Mucosa of stomach (tissue), 1 donor: ENCODE measurements around the gene NPR2.

Experiments used
- H3K27me3 ChIP-seq: one replicate; pipeline ENCODE4 v1.7.0; 2013; ENCODE audit warnings: mild to moderate bottlenecking, low read length; ENCODE audit not compliant: control insufficient read depth, insufficient read depth
- H3K36me3 ChIP-seq: one replicate; pipeline ENCODE4 v1.7.0; 2013; ENCODE audit warnings: low read length; ENCODE audit not compliant: control insufficient read depth, insufficient read depth
- H3K4me1 ChIP-seq: one replicate; pipeline ENCODE4 v1.7.0; 2013; ENCODE audit warnings: mild to moderate bottlenecking, low read length; ENCODE audit not compliant: control insufficient read depth, insufficient read depth
- H3K4me3 ChIP-seq: one replicate; pipeline ENCODE4 v1.7.0; 2013; ENCODE audit warnings: low read length
- H3K9ac ChIP-seq: one replicate; pipeline ENCODE4 v1.7.0; 2013; ENCODE audit warnings: mild to moderate bottlenecking, low read length, moderate library complexity
- H3K9me3 ChIP-seq: one replicate; pipeline ENCODE4 v1.7.0; 2013; ENCODE audit warnings: mild to moderate bottlenecking, low read length, moderate library complexity; ENCODE audit not compliant: control insufficient read depth
- donor health status: Pancreatic carcinoma.

Gene NPR2

GRCh38 chr9:35754264-35754663 lies 37.1 kb upstream of the NPR2 start, which contains the start of gene MSMP:
MSMP (minus strand) TSS chr9:35754276; CDS start chr9:35754129, 147 bp downstream.
- no peaks in the 10 kb centered on the region for H3K9me3 ChIP-seq
- peaks cover 20% of the 10 kb centered on the region for H3K4me1 ChIP-seq
- H3K36me3 ChIP-seq: peaks cover 26% of the 10 kb centered on the region
- H3K9ac ChIP-seq: no peak within 1 kb of the TSS
- no peak within 1 kb of the TSS for H3K4me3 ChIP-seq
- H3K27me3 ChIP-seq: no peaks in the 10 kb centered on the region

- Histone ChIP-seq H3K4me1 (peaks cover 16% of the 10 kb centered on the region), H3K4me3 (no peak overlapping the region), H3K36me3 (peaks cover 26% of the 10 kb centered on the region), H3K27me3 (no peaks in the 10 kb centered on the region), H3K9ac (no peak overlapping the region), H3K9me3 (no peaks in the 10 kb centered on the region)
Observed at GRCh38 chr9:35755071-35755470, 36.3 kb upstream of the NPR2 start.

DNA sequence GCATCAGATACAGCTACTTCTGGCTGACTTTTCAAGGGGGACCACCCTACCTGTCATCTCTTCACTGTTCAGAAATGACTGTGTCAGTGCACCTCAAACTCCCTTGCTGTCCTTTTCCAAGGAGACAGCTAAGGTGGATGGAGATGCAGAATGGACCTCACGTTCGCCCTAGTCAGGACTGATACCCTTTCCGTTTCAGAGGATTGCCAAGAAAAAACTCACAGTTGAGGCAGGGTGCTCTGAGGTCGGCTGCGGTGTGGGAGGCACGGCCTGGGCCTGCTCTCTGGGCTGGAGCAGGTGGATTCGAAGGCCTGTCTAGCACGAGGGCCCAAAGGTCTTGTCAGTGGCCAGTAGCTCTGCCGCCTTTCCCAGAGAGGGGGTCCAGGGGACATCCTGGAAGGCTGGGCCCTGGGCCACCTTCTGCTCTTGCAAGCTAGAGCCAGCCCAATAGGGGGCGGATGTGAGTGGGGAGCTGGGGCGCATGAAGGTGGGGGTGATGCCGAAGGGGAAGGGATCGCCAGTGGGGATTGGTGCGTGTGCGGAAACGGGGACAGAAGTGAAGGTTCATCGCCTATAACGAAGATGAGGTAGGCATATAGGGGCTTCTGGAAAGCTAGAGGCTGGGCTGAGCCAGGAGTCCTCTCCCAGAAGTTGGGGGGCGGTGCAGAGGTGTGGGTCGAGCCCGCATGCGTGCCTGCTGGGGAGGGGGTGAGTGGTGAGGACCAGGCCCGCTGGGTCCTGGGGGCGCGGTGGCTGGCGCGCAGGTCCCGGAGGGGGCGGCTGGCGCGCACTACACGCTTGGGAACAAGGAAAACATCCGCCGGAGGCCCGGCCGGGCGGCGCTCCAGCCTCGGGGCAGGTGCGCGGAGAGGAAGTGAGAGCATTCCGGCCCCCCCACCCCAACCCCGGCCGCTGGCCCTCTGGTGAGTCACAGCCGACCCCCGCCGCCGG lies 34.8 kb upstream of the NPR2 start:
- H3K9me3 ChIP-seq: no peaks in the 10 kb centered on the region
- H3K27me3 ChIP-seq: no peaks in the 10 kb centered on the region
- peak overlapping the region; percentile 98 for H3K9ac ChIP-seq
- H3K4me3 ChIP-seq: peak overlapping the region; percentile 67
- peaks cover 15% of the 10 kb centered on the region for H3K4me1 ChIP-seq
- peaks cover 12% of the 10 kb centered on the region for H3K36me3 ChIP-seq

GRCh38 chr9:35757226-35757891 lies 34.0 kb upstream of the NPR2 start:
- Histone ChIP-seq H3K4me3 (peak overlapping the region; percentile 67), H3K9ac (peak overlapping the region; percentile 98), H3K27me3 (no peaks in the 10 kb centered on the region), H3K9me3 (no peaks in the 10 kb centered on the region), H3K4me1 (peaks cover 15% of the 10 kb centered on the region), H3K36me3 (peaks cover 10% of the 10 kb centered on the region)

DNA sequence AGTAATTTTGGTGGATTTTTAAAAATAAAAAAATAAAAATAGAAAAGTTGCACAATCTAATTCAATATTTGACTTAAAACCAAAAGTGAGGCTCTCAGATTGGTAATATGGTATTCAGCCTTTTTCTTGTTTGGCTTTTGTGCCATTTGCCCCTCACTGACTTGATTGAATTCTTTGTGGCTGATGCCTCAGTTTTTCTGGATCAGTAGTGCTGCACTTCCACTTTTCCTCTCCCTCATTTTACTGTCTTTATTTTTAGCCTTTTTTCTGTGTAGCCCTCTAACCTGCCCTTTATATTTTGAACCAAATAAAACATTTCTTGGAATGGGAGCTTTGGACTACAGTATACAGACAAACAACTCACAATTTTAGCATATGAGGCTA lies 33.5 kb upstream of the NPR2 start:
- no peaks in the 10 kb centered on the region for H3K27me3 ChIP-seq
- H3K9ac ChIP-seq: peak overlapping the region; percentile 98
- no peaks in the 10 kb centered on the region for H3K9me3 ChIP-seq
- peaks cover 19% of the 10 kb centered on the region for H3K4me1 ChIP-seq
- H3K4me3 ChIP-seq: peak overlapping the region; percentile 67
- peaks cover 6% of the 10 kb centered on the region for H3K36me3 ChIP-seq

- H3K4me1 ChIP-seq: peaks cover 25% of the 10 kb centered on the region
- no peaks in the 10 kb centered on the region for H3K27me3 ChIP-seq
- no peak overlapping the region for H3K9ac ChIP-seq
- no peak overlapping the region for H3K4me3 ChIP-seq
- H3K36me3 ChIP-seq: no peaks in the 10 kb centered on the region
- no peaks in the 10 kb centered on the region for H3K9me3 ChIP-seq
Observed at GRCh38 chr9:35758475-35759050, 32.8 kb upstream of the NPR2 start.

- Histone ChIP-seq H3K4me3 (no peak overlapping the region), H3K9me3 (no peaks in the 10 kb centered on the region), H3K4me1 (peaks cover 26% of the 10 kb centered on the region), H3K9ac (no peak overlapping the region), H3K27me3 (no peaks in the 10 kb centered on the region), H3K36me3 (no peaks in the 10 kb centered on the region)
Observed at GRCh38 chr9:35759795-35760194, 31.6 kb upstream of the NPR2 start.

DNA sequence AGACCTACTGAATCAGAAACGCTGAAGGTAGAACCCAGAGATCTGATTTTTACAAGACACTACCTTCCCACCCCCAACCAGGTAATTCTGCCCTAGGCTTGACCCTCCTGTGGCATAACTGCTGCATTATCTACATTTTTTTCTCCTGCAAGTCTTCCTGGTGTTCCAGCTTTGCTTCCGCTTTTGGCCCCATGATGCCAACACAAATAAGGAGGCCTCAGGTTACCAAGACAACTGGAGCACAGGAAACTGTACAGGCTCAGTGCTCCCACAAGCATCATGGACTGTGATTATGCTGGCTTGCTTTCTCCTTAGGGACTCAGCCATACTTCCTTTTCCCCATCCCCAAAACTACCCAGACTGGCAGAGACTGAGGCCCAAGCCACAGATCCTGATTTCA lies 30.7 kb upstream of the NPR2 start:
- Histone ChIP-seq H3K27me3 (no peaks in the 10 kb centered on the region), H3K9ac (peak overlapping the region; percentile 19), H3K9me3 (no peaks in the 10 kb centered on the region), H3K4me3 (no peak overlapping the region), H3K4me1 (peaks cover 26% of the 10 kb centered on the region), H3K36me3 (no peaks in the 10 kb centered on the region)

DNA sequence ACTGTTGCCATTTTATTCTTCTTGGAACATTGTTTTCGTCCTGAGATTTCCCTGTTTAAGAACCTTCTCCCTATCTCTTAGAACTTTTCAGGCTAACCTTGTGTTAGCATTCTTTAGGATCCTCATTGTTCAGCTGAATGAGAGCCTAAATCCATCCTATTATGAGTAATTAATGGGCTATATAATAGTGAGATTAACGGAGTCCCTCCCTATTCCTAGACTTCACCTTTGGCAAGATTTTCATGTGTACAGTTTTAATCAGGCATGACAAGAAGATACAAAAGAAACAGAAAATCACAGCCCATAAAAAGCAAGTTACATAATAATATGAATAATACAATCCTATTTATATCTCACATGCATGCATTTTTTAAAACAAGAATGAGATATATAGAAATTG lies 28.2 kb upstream of the NPR2 start:
- Histone ChIP-seq H3K4me3 (no peak overlapping the region), H3K9me3 (no peaks in the 10 kb centered on the region), H3K9ac (no peak overlapping the region), H3K4me1 (peaks cover 22% of the 10 kb centered on the region), H3K27me3 (no peaks in the 10 kb centered on the region), H3K36me3 (no peaks in the 10 kb centered on the region)

DNA sequence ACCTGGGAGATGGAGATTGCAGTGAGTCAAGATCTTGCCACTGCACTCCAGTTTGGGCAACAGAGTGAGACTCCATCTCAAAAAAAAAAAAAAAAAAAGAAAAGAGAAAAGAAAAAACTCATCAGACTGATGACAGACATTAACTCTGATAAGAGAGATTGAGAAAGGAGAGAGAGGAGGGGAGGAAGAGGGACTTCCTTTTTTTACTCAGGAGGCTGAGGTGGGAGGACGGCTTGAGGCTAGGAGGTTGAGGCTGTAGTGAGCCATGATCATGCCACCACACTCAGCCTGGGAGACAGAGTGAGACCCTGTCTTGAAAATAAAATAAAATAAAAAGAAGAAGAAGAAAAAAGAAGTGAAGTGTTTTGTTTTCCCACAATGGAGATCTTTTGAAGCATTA lies 27.6 kb upstream of the NPR2 start:
- no peaks in the 10 kb centered on the region for H3K9me3 ChIP-seq
- H3K36me3 ChIP-seq: no peaks in the 10 kb centered on the region
- no peaks in the 10 kb centered on the region for H3K27me3 ChIP-seq
- no peak overlapping the region for H3K9ac ChIP-seq
- H3K4me1 ChIP-seq: peaks cover 18% of the 10 kb centered on the region
- H3K4me3 ChIP-seq: no peak overlapping the region

GRCh38 chr9:35766997-35767396 lies 24.4 kb upstream of the NPR2 start:
- no peaks in the 10 kb centered on the region for H3K27me3 ChIP-seq
- no peaks in the 10 kb centered on the region for H3K9me3 ChIP-seq
- H3K4me1 ChIP-seq: peaks cover 29% of the 10 kb centered on the region
- no peak overlapping the region for H3K9ac ChIP-seq
- no peaks in the 10 kb centered on the region for H3K36me3 ChIP-seq
- H3K4me3 ChIP-seq: no peak overlapping the region

DNA sequence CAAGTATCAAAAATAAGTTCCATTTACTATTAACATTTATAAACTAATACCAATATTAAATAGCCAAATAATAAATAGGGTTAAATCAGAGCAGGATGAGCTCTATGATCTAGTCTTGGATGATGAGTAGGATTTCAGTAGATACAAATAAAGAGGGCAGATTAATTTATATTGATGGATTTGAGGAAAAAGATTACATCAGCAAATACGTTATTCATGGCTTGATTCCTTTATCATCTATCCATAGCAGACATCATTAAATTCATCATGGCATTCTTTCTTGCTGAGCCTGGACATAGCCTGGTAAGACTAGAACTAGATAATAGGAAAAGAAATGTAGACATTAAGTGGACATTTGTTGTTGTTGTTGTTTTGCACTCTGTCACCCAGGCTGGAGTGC lies 23.9 kb upstream of the NPR2 start:
- no peak overlapping the region for H3K9ac ChIP-seq
- no peaks in the 10 kb centered on the region for H3K36me3 ChIP-seq
- H3K27me3 ChIP-seq: no peaks in the 10 kb centered on the region
- H3K4me1 ChIP-seq: peaks cover 34% of the 10 kb centered on the region
- H3K4me3 ChIP-seq: no peak overlapping the region
- H3K9me3 ChIP-seq: no peaks in the 10 kb centered on the region
